ENCODE results near the gene TBC1D1. TPM values are rescaled to one million over a fixed set of nuclear protein-coding genes. Genes with fewer than 3 reads are reported as not detected.

TBC1D1 gene
- total and polyA plus RNA-seq, 2 of the 8 experiments (the other 6 are each of a cell fraction or from before 2014, with no cell fraction given) = 96.9 to 162 TPM

- H2BK20ac ChIP-seq (ENCODE audit: low read length) = no peak overlapping the region
- DNase-seq (ENCODE audit: low read depth in 1 of 2, low spot score in 2 of 2) (no peak), FAIRE-seq (no peak)
- H3K27ac ChIP-seq (ENCODE audit: low read depth, low read length) = no peak overlapping the region
- no peak overlapping the region for H3K4ac ChIP-seq (replicated peaks; ENCODE audit: insufficient read length, low read depth, low read length)
- H3K4me2 ChIP-seq (ENCODE audit: insufficient read depth in 1 of 2, low read depth in 2 of 2, low read length in 2 of 2) = no peak overlapping the region
- no peak overlapping the region for H2AK5ac ChIP-seq (ENCODE audit: low read depth, low read length)
- H3K36me3 ChIP-seq (ENCODE audit: control insufficient read depth in 2 of 4, insufficient read depth in 4 of 4, low read length in 3 of 4) = no peaks in the 10 kb centered on the region
- no peak overlapping the region for H3K23ac ChIP-seq (ENCODE audit: insufficient read length)
- no peaks in the 10 kb centered on the region for H3K23me2 ChIP-seq (ENCODE audit: low read depth, low read length)
- H3K79me1 ChIP-seq (ENCODE audit: low read depth, low read length) = no peaks in the 10 kb centered on the region
- H3K18ac ChIP-seq (ENCODE audit: extremely low read depth, low read length) = no peak overlapping the region
- no peaks in the 10 kb centered on the region for H3K79me2 ChIP-seq (ENCODE audit: control insufficient read depth in 1 of 2, insufficient read depth in 2 of 2, low read length in 2 of 2)
- no peak overlapping the region for H2BK15ac ChIP-seq (ENCODE audit: low read length)
- H2BK5ac ChIP-seq (ENCODE audit: low read depth, low read length) = no peak overlapping the region
- no peak overlapping the region for H2BK12ac ChIP-seq (ENCODE audit: low read depth, low read length)
- no peak overlapping the region for H3K56ac ChIP-seq (replicated peaks; ENCODE audit: insufficient read length, low read depth, low read length)
- H3K4me3 ChIP-seq (ENCODE audit: extremely low read depth in 1 of 4, insufficient read depth in 2 of 4, low read depth in 3 of 4, low read length in 4 of 4) = no peak overlapping the region
- POLR2A ChIA-PET (ENCODE audit: partially characterized antibody) = no interaction called here
- no peaks in the 10 kb centered on the region for H3K4me1 ChIP-seq (replicated peaks in 1 of 4; ENCODE audit: control insufficient read depth in 3 of 4, insufficient read depth in 4 of 4, low read length in 3 of 4)
- no peak overlapping the region for H3K9ac ChIP-seq (replicated peaks in 1 of 4; ENCODE audit: extremely low read depth in 1 of 4, low read depth in 3 of 4, low read length in 3 of 4)
- 88% methylated on average over 2 of the region's 2 CpGs; no CpG with 5 or more reads in 1 of the 2 experiments for WGBS, 2 experiments (ENCODE audit: extremely low coverage in 1 of 2, insufficient coverage in 1 of 2, insufficient read length in 1 of 2, insufficient replicate concordance in 2 of 2, low coverage in 1 of 2, low lambda C conversion rate in 2 of 2, missing lambda C conversion rate in 1 of 2)
- no peak overlapping the region for H2BK120ac ChIP-seq (replicated peaks; ENCODE audit: low read depth, low read length)
- no peak overlapping the region for H3K14ac ChIP-seq (ENCODE audit: insufficient read length)
- no peak overlapping the region for H4K5ac ChIP-seq (ENCODE audit: insufficient read length, low read depth, low read length)
- H2AFZ ChIP-seq (ENCODE audit: low read length) = no peak overlapping the region
- CTCF ChIA-PET (ENCODE audit: partially characterized antibody) = interaction anchor here (0.7 to 1.2 kb wide), 2 partner anchors 17 to 71 kb away, joined by 3 to 6 read pairs; no protein-coding TSS in a partner anchor
- H3K9me3 ChIP-seq (ENCODE audit: insufficient read depth in 2 of 2, low read depth in 1 of 2, low read length in 1 of 2) = no peaks in the 10 kb centered on the region
- no peak overlapping the region for H4K8ac ChIP-seq (ENCODE audit: extremely low read depth, insufficient read depth, low read length)
- H4K91ac ChIP-seq (replicated peaks; ENCODE audit: insufficient read length, low read length) = no peak overlapping the region
- H3K27me3 ChIP-seq (replicated peaks in 1 of 4; ENCODE audit: control insufficient read depth in 3 of 4, extremely low read depth in 1 of 4, insufficient read depth in 3 of 4, low read length in 3 of 4) = no peaks in the 10 kb centered on the region
- H4K20me1 ChIP-seq (replicated peaks in 1 of 2; ENCODE audit: control insufficient read depth in 1 of 2, insufficient read depth in 2 of 2, low read length in 2 of 2) = no peaks in the 10 kb centered on the region
- TF ChIP-seq TEAD4 (IDR thresholded peaks at IDR 0.05; ENCODE audit: low read depth, low read length) (no peak), SIN3A (conservative IDR thresholded peaks at IDR 0.05 in 1 of 2, IDR thresholded peaks at IDR 0.05 in 1 of 2; ENCODE audit: low read depth in 1 of 2, low read length in 2 of 2) (no peak)
These were observed 14.7 kb upstream of the TBC1D1 start for GRCh38 chr4:37876156-37876555.
